Measurements from ENCODE around the gene ZNF254.

DNA sequence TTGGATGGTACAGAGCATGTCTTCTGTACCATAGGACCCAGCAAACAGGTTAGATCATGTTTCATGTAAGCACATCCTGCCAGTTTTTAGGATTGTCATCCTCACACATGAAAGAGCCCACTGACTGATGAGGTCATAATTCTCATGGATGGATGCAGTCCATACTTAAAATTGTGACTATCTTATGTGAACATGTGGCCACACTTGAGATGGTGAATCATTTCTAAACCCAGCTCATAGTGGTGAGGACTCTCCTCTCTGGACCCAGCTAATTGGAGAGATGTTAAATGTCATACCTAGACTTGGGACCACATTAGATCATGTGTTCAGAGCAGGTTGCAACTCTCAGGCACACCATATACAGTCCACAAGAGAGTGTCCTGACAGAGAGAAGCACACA is 24.8 kb upstream of the ZNF254 start:
- TF ChIP-seq, protein P1, sequence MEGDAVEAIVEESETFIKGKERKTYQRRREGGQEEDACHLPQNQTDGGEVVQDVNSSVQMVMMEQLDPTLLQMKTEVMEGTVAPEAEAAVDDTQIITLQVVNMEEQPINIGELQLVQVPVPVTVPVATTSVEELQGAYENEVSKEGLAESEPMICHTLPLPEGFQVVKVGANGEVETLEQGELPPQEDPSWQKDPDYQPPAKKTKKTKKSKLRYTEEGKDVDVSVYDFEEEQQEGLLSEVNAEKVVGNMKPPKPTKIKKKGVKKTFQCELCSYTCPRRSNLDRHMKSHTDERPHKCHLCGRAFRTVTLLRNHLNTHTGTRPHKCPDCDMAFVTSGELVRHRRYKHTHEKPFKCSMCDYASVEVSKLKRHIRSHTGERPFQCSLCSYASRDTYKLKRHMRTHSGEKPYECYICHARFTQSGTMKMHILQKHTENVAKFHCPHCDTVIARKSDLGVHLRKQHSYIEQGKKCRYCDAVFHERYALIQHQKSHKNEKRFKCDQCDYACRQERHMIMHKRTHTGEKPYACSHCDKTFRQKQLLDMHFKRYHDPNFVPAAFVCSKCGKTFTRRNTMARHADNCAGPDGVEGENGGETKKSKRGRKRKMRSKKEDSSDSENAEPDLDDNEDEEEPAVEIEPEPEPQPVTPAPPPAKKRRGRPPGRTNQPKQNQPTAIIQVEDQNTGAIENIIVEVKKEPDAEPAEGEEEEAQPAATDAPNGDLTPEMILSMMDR (IDR thresholded peaks at IDR 0.05) = no peak
- no peak for TF ChIP-seq POLR2A (IDR thresholded peaks at IDR 0.05)
